HTERT RPE-1 (cell line): ENCODE results near the gene RCN2.
"Not testable (repeated sequence)": the region's sequence is repeated elsewhere in the genome, so short reads cannot be mapped to it uniquely, and the experiment has no call there.

Experiments
- in situ Hi-C: fragments of 300-500 bp; cut with MboI; formaldehyde crosslinking; loops from 4 replicates; pipeline ENCODE4 v1.14.3; 2020; ENCODE audit warnings: low sequenced_read_pairs

The RCN2 gene

GRCh38 chr15:76931397-76932134 is at the start of gene RCN2:
RCN2 (plus strand) TSS chr15:76931749; CDS start chr15:76931842, 93 bp downstream.
- in situ Hi-C loops, result no loop called here

- in situ Hi-C loops, result no loop called here
Observed at GRCh38 chr15:76885212-76885611, 46.3 kb upstream of the RCN2 start.

GRCh38 chr15:76887280-76888141 is 44.0 kb upstream of the RCN2 start:
- in situ Hi-C loops, result not testable (repeated sequence)

GRCh38 chr15:76892836-76893235 is 38.7 kb upstream of the RCN2 start:
- in situ Hi-C loops, result not testable (repeated sequence)

GRCh38 chr15:76894174-76894573 is 37.4 kb upstream of the RCN2 start:
- in situ Hi-C loops, result no loop called here

- in situ Hi-C loops, result no loop called here
Observed at GRCh38 chr15:76898102-76898501, 33.4 kb upstream of the RCN2 start.

- in situ Hi-C loops, result not testable (repeated sequence)
Observed at GRCh38 chr15:76899176-76899930, 32.2 kb upstream of the RCN2 start.

GRCh38 chr15:76899931-76900310 is 31.6 kb upstream of the RCN2 start:
- in situ Hi-C loops, result not testable (repeated sequence)

- in situ Hi-C loops, result no loop called here
Observed at GRCh38 chr15:76901965-76902364, 29.6 kb upstream of the RCN2 start.

GRCh38 chr15:76903251-76903681 is 28.3 kb upstream of the RCN2 start:
- in situ Hi-C loops, result no loop called here

GRCh38 chr15:76904461-76905012 is 27.0 kb upstream of the RCN2 start:
- in situ Hi-C loops, result no loop called here

GRCh38 chr15:76905013-76905839 is 26.3 kb upstream of the RCN2 start, which contains the start of gene SCAPER:
SCAPER (minus strand) TSS chr15:76905340; CDS start chr15:76883817, 21,523 bp downstream.
- in situ Hi-C loops, result no loop called here

- in situ Hi-C loops, result no loop called here
Observed at GRCh38 chr15:76905855-76906254, 25.7 kb upstream of the RCN2 start.

- in situ Hi-C loops, result no loop called here
Observed at GRCh38 chr15:76912430-76912829, 19.1 kb upstream of the RCN2 start.

GRCh38 chr15:76913737-76914136 is 17.8 kb upstream of the RCN2 start:
- in situ Hi-C loops, result no loop called here

GRCh38 chr15:76916369-76916768 is 15.2 kb upstream of the RCN2 start:
- in situ Hi-C loops, result no loop called here

GRCh38 chr15:76928201-76928600 is 3.3 kb upstream of the RCN2 start:
- in situ Hi-C loops, result no loop called here

- in situ Hi-C loops, result no loop called here
Observed at GRCh38 chr15:76929011-76929760, 2.4 kb upstream of the RCN2 start.

GRCh38 chr15:76930831-76931396 is 635 bp upstream of the RCN2 start:
- in situ Hi-C loops, result no loop called here
